HEK293 (cell line): ENCODE results near the gene NT5M.
"Not testable (repeated sequence)": the region's sequence is repeated elsewhere in the genome, so short reads cannot be mapped to it uniquely, and the experiment has no call there.

Experiments used
- CTCF ChIA-PET: fragments of 350-600 bp; formaldehyde crosslinking; extraction: SDS; loops from one replicate; lab custom pipeline; 2021; ENCODE audit warnings: antibody characterized with exemption; lab: Yijun Ruan, JAX
- POLR2A ChIA-PET: fragments of 300-600 bp; formaldehyde crosslinking; extraction: SDS; loops from one replicate; lab custom pipeline; 2020; ENCODE audit warnings: antibody characterized with exemption, inconsistent platforms; lab: Yijun Ruan, JAX
- H3K27ac ChIP-seq: fragments of 200-500 bp; sonication (Bioruptor generic); 2 replicates; pipeline ENCODE4 v1.5.1; 2014; ENCODE audit warnings: low read depth, low read length, control low read depth, inconsistent platforms; ENCODE audit errors: extremely low read depth
- H3K36me3 ChIP-seq, 2 experiments: fragments of 200-500 bp in 1 of 2; sonication (Bioruptor generic) in 1 of 2; 1 replicate in 1 of 2; 2 replicates in 1 of 2; pipeline ENCODE4 v1.5.1; 2014 to 2017; ENCODE audit warnings: inconsistent platforms in 2 of 2, low read length in 2 of 2; ENCODE audit not compliant: control insufficient read depth in 2 of 2, insufficient read depth in 1 of 2
- H3K4me1 ChIP-seq: fragments of 200-500 bp; sonication (Bioruptor generic); 2 replicates; pipeline ENCODE4 v1.5.1; 2014; ENCODE audit warnings: mild to moderate bottlenecking, low read length, inconsistent platforms; ENCODE audit not compliant: control insufficient read depth, insufficient read depth
- H3K4me3 ChIP-seq: 2 replicates; pipeline ENCODE4 v1.5.1; 2011; ENCODE audit warnings: low read depth, mild to moderate bottlenecking, control low read depth, low read length, moderate library complexity
- H3K9me3 ChIP-seq: fragments of 200-500 bp; sonication (Bioruptor generic); 2 replicates; pipeline ENCODE4 v1.5.1; 2014; ENCODE audit warnings: low read depth, low read length, inconsistent platforms; ENCODE audit not compliant: control insufficient read depth, insufficient read depth
- OVOL3 ChIP-seq: fragments of 450-650 bp; formaldehyde crosslinking; IDR thresholded peaks from 2 replicates; pipeline ENCODE4 v1.5.1; 2016; ENCODE audit warnings: missing biosample characterization, missing genetic modification characterization
- ZBTB8A ChIP-seq: fragments of 450-650 bp; formaldehyde crosslinking; IDR thresholded peaks from 2 replicates; pipeline ENCODE4 v1.5.1; 2016; ENCODE audit warnings: missing biosample characterization, missing genetic modification characterization
- ZNF140 ChIP-seq: fragments of 450-650 bp; formaldehyde crosslinking; IDR thresholded peaks from 2 replicates; pipeline ENCODE4 v1.5.1; 2016; ENCODE audit warnings: missing biosample characterization, missing genetic modification characterization
- ZNF202 ChIP-seq: fragments of 450-650 bp; formaldehyde crosslinking; IDR thresholded peaks from 2 replicates; pipeline ENCODE4 v1.5.1; 2016; ENCODE audit warnings: missing biosample characterization, missing genetic modification characterization, borderline replicate concordance
- ZNF266 ChIP-seq: fragments of 450-650 bp; formaldehyde crosslinking; IDR thresholded peaks from 2 replicates; pipeline ENCODE4 v1.5.1; 2016; ENCODE audit warnings: missing biosample characterization, missing genetic modification characterization, low read depth
- ZNF394 ChIP-seq: fragments of 450-650 bp; formaldehyde crosslinking; IDR thresholded peaks from 2 replicates; pipeline ENCODE4 v1.5.1; 2016; ENCODE audit warnings: missing biosample characterization, missing genetic modification characterization, mild to moderate bottlenecking, moderate library complexity, borderline replicate concordance
- ZNF426 ChIP-seq: fragments of 450-650 bp; formaldehyde crosslinking; IDR thresholded peaks from 2 replicates; pipeline ENCODE4 v1.5.1; 2017; ENCODE audit warnings: missing biosample characterization, missing genetic modification characterization, mild to moderate bottlenecking, inconsistent platforms, moderate library complexity
- ZNF433 ChIP-seq: fragments of 450-650 bp; formaldehyde crosslinking; IDR thresholded peaks from 2 replicates; pipeline ENCODE4 v1.5.1; 2016; ENCODE audit warnings: missing biosample characterization, missing genetic modification characterization, low read depth
- ZNF555 ChIP-seq: fragments of 450-650 bp; formaldehyde crosslinking; conservative IDR thresholded peaks from 2 replicates; pipeline ENCODE4 v1.5.1; 2017; ENCODE audit warnings: missing biosample characterization, mild to moderate bottlenecking, missing genetic modification characterization, inconsistent platforms
- ZNF558 ChIP-seq: fragments of 450-650 bp; formaldehyde crosslinking; IDR thresholded peaks from 2 replicates; pipeline ENCODE4 v1.5.1; 2016; ENCODE audit warnings: missing biosample characterization, missing genetic modification characterization
- ZNF560 ChIP-seq: fragments of 450-650 bp; formaldehyde crosslinking; IDR thresholded peaks from 2 replicates; pipeline ENCODE4 v1.5.1; 2017; ENCODE audit warnings: missing biosample characterization, missing genetic modification characterization, borderline replicate concordance
- ZNF623 ChIP-seq: fragments of 450-650 bp; formaldehyde crosslinking; IDR thresholded peaks from 2 replicates; pipeline ENCODE4 v1.5.1; 2016; ENCODE audit warnings: missing biosample characterization, missing genetic modification characterization
- ZNF629 ChIP-seq: fragments of 450-650 bp; formaldehyde crosslinking; IDR thresholded peaks from 2 replicates; pipeline ENCODE4 v1.5.1; 2017; ENCODE audit warnings: missing biosample characterization, missing genetic modification characterization
- ZNF654 ChIP-seq: fragments of 450-650 bp; formaldehyde crosslinking; IDR thresholded peaks from 2 replicates; pipeline ENCODE4 v1.5.1; 2016; ENCODE audit warnings: low read depth, missing biosample characterization, missing genetic modification characterization
- ZNF664 ChIP-seq: fragments of 450-650 bp; formaldehyde crosslinking; IDR thresholded peaks from 2 replicates; pipeline ENCODE4 v1.5.1; 2016; ENCODE audit warnings: missing biosample characterization, missing genetic modification characterization
- TF ChIP-seq, protein P1 (sequence below): fragments of 450-650 bp; formaldehyde crosslinking; conservative IDR thresholded peaks from 2 replicates; pipeline ENCODE4 v1.5.1; 2016; ENCODE audit warnings: low read depth, missing biosample characterization, missing genetic modification characterization
- TF ChIP-seq, protein P2 (sequence below): fragments of 450-650 bp; formaldehyde crosslinking; IDR thresholded peaks from 2 replicates; pipeline ENCODE4 v1.5.1; 2016; ENCODE audit warnings: missing biosample characterization, missing genetic modification characterization, borderline replicate concordance
- TF ChIP-seq, protein P3 (sequence below): fragments of 450-650 bp; formaldehyde crosslinking; IDR thresholded peaks from 2 replicates; pipeline ENCODE4 v1.5.1; 2016; ENCODE audit warnings: missing biosample characterization, missing genetic modification characterization
- TF ChIP-seq, protein P4 (sequence below): fragments of 450-650 bp; formaldehyde crosslinking; IDR thresholded peaks from 2 replicates; pipeline ENCODE4 v1.5.1; 2016; ENCODE audit warnings: missing biosample characterization, missing genetic modification characterization
- TF ChIP-seq, protein P5 (sequence below): fragments of 450-650 bp; formaldehyde crosslinking; IDR thresholded peaks from 2 replicates; pipeline ENCODE4 v1.5.1; 2016; ENCODE audit warnings: missing biosample characterization, missing genetic modification characterization
- TF ChIP-seq, protein P6 (sequence below): fragments of 450-650 bp; formaldehyde crosslinking; conservative IDR thresholded peaks from 2 replicates; pipeline ENCODE4 v1.5.1; 2016; ENCODE audit warnings: low read depth, missing biosample characterization, missing genetic modification characterization

The NT5M gene

DNA sequence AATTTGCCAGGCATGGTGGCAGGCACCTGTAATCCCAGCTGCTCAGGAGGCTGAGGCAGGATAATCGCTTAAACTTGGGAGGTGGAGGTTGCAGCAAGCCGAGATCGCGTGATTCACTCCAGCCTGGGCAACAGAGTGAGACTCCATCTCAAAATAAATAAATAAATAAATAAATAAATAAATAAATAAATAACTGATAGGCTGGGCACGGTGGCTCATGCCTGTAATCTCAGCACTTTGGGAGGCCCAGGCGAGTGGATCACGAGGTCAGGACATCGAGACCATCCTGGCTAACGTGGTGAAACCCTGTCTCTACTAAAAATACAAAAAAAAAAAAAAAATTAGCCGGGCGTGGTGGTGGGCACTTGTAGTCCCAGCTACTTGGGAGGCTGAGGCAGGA lies 47.5 kb upstream of the NT5M start:
- H3K4me1 ChIP-seq, H3K27ac ChIP-seq, H3K9me3 ChIP-seq, H3K4me3 ChIP-seq: not testable (repeated sequence)
- ChIA-PET POLR2A (interaction anchor here (0.7 to 1.6 kb wide), 3 partner anchors 9 to 57 kb away, joined by 3 to 8 read pairs (median 3); no protein-coding TSS in a partner anchor), CTCF (interaction anchor here (0.6 to 1.5 kb wide), 2 partner anchors 15 to 57 kb away, joined by 3 to 6 read pairs (median 5); no protein-coding TSS in a partner anchor)
- H3K36me3 ChIP-seq = peaks cover 87 to 94% of the 10 kb centered on the region in 2 experiments
- TF ChIP-seq ZNF555 (tag by site-specific recombination) (peak; percentile 75), ZNF623 (tag by site-specific recombination) (peak; percentile 80), ZNF560 (peak; percentile 71; the same call in 1 of the 2 replicates), ZNF629 (tag by site-specific recombination) (peak; percentile 41; the same call in 1 of the 2 replicates), ZNF558 (tag by site-specific recombination) (peak; percentile 75), ZNF394 (tag by site-specific recombination) (peak; percentile 91), ZNF426 (tag by site-specific recombination) (peak; percentile 77), OVOL3 (tag by site-specific recombination) (0 out of 2 replicates have a peak, but pooled peaks have one; percentile 30), ZNF654 (peak; percentile 38; the same call in 1 of the 2 replicates), ZNF664 (tag by site-specific recombination) (peak; percentile 58; the same call in 1 of the 2 replicates), ZNF266 (tag by site-specific recombination) (peak; percentile 85), ZNF202 (tag by site-specific recombination) (peak; percentile 89), ZBTB8A (peak; percentile 72), ZNF433 (tag by site-specific recombination) (peak; percentile 81; the same call in 1 of the 2 replicates), ZNF140 (tag by site-specific recombination) (peak; percentile 72)
- TF ChIP-seq, protein P1, sequence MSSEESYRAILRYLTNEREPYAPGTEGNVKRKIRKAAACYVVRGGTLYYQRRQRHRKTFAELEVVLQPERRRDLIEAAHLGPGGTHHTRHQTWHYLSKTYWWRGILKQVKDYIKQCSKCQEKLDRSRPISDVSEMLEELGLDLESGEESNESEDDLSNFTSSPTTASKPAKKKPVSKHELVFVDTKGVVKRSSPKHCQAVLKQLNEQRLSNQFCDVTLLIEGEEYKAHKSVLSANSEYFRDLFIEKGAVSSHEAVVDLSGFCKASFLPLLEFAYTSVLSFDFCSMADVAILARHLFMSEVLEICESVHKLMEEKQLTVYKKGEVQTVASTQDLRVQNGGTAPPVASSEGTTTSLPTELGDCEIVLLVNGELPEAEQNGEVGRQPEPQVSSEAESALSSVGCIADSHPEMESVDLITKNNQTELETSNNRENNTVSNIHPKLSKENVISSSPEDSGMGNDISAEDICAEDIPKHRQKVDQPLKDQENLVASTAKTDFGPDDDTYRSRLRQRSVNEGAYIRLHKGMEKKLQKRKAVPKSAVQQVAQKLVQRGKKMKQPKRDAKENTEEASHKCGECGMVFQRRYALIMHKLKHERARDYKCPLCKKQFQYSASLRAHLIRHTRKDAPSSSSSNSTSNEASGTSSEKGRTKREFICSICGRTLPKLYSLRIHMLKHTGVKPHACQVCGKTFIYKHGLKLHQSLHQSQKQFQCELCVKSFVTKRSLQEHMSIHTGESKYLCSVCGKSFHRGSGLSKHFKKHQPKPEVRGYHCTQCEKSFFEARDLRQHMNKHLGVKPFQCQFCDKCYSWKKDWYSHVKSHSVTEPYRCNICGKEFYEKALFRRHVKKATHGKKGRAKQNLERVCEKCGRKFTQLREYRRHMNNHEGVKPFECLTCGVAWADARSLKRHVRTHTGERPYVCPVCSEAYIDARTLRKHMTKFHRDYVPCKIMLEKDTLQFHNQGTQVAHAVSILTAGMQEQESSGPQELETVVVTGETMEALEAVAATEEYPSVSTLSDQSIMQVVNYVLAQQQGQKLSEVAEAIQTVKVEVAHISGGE (tag by site-specific recombination) = peak; percentile 75
- TF ChIP-seq, protein P2, sequence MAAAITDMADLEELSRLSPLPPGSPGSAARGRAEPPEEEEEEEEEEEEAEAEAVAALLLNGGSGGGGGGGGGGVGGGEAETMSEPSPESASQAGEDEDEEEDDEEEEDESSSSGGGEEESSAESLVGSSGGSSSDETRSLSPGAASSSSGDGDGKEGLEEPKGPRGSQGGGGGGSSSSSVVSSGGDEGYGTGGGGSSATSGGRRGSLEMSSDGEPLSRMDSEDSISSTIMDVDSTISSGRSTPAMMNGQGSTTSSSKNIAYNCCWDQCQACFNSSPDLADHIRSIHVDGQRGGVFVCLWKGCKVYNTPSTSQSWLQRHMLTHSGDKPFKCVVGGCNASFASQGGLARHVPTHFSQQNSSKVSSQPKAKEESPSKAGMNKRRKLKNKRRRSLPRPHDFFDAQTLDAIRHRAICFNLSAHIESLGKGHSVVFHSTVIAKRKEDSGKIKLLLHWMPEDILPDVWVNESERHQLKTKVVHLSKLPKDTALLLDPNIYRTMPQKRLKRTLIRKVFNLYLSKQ (tag by site-specific recombination) = 0 out of 2 replicates have a peak, but pooled peaks have one; percentile 34
- TF ChIP-seq, protein P3, sequence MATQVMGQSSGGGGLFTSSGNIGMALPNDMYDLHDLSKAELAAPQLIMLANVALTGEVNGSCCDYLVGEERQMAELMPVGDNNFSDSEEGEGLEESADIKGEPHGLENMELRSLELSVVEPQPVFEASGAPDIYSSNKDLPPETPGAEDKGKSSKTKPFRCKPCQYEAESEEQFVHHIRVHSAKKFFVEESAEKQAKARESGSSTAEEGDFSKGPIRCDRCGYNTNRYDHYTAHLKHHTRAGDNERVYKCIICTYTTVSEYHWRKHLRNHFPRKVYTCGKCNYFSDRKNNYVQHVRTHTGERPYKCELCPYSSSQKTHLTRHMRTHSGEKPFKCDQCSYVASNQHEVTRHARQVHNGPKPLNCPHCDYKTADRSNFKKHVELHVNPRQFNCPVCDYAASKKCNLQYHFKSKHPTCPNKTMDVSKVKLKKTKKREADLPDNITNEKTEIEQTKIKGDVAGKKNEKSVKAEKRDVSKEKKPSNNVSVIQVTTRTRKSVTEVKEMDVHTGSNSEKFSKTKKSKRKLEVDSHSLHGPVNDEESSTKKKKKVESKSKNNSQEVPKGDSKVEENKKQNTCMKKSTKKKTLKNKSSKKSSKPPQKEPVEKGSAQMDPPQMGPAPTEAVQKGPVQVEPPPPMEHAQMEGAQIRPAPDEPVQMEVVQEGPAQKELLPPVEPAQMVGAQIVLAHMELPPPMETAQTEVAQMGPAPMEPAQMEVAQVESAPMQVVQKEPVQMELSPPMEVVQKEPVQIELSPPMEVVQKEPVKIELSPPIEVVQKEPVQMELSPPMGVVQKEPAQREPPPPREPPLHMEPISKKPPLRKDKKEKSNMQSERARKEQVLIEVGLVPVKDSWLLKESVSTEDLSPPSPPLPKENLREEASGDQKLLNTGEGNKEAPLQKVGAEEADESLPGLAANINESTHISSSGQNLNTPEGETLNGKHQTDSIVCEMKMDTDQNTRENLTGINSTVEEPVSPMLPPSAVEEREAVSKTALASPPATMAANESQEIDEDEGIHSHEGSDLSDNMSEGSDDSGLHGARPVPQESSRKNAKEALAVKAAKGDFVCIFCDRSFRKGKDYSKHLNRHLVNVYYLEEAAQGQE (tag by site-specific recombination) = peak; percentile 52; the same call in 1 of the 2 replicates
- TF ChIP-seq, protein P4, sequence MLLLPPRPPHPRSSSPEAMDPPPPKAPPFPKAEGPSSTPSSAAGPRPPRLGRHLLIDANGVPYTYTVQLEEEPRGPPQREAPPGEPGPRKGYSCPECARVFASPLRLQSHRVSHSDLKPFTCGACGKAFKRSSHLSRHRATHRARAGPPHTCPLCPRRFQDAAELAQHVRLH (tag by site-specific recombination) = 0 out of 2 replicates have a peak, but pooled peaks have one; percentile 34
- TF ChIP-seq, protein P5, sequence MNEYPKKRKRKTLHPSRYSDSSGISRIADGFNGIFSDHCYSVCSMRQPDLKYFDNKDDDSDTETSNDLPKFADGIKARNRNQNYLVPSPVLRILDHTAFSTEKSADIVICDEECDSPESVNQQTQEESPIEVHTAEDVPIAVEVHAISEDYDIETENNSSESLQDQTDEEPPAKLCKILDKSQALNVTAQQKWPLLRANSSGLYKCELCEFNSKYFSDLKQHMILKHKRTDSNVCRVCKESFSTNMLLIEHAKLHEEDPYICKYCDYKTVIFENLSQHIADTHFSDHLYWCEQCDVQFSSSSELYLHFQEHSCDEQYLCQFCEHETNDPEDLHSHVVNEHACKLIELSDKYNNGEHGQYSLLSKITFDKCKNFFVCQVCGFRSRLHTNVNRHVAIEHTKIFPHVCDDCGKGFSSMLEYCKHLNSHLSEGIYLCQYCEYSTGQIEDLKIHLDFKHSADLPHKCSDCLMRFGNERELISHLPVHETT (tag by site-specific recombination) = 0 out of 2 replicates have a peak, but pooled peaks have one; percentile 54
- TF ChIP-seq, protein P6, sequence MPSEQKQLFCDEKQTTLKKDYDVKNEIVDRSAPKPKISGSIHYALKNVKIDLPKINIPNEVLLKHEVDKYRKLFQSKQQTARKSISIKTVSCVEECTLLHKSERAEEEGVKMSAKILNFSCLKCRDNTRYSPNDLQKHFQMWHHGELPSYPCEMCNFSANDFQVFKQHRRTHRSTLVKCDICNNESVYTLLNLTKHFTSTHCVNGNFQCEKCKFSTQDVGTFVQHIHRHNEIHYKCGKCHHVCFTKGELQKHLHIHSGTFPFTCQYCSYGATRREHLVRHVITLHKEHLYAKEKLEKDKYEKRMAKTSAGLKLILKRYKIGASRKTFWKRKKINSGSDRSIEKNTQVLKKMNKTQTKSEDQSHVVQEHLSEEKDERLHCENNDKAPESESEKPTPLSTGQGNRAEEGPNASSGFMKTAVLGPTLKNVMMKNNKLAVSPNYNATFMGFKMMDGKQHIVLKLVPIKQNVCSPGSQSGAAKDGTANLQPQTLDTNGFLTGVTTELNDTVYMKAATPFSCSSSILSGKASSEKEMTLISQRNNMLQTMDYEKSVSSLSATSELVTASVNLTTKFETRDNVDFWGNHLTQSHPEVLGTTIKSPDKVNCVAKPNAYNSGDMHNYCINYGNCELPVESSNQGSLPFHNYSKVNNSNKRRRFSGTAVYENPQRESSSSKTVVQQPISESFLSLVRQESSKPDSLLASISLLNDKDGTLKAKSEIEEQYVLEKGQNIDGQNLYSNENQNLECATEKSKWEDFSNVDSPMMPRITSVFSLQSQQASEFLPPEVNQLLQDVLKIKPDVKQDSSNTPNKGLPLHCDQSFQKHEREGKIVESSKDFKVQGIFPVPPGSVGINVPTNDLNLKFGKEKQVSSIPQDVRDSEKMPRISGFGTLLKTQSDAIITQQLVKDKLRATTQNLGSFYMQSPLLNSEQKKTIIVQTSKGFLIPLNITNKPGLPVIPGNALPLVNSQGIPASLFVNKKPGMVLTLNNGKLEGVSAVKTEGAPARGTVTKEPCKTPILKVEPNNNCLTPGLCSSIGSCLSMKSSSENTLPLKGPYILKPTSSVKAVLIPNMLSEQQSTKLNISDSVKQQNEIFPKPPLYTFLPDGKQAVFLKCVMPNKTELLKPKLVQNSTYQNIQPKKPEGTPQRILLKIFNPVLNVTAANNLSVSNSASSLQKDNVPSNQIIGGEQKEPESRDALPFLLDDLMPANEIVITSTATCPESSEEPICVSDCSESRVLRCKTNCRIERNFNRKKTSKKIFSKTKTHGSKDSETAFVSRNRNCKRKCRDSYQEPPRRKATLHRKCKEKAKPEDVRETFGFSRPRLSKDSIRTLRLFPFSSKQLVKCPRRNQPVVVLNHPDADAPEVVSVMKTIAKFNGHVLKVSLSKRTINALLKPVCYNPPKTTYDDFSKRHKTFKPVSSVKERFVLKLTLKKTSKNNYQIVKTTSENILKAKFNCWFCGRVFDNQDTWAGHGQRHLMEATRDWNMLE (tag by site-specific recombination) = peak; percentile 90
